ENCODE measurements around the gene ZIC5.

GRCh38 chr13:99948907-99949678, 22.5 kb downstream of the ZIC5 start:
- TF ChIP-seq CTCF (IDR thresholded peaks at IDR 0.05) (no peak), EP300 (IDR thresholded peaks at IDR 0.05) (no peak), POLR2A (IDR thresholded peaks at IDR 0.05) (no peak)
